Stimulated activated CD8-positive, alpha-beta memory T cell treated with anti-CD3 and anti-CD28 coated beads, Interleukin-15, amount 100 ng/mL, for 4 hours (primary cell): ENCODE measurements around the gene KDM4C.
"Not testable (repeated sequence)": the region's sequence is repeated elsewhere in the genome, so short reads cannot be mapped to it uniquely, and the experiment has no call there.

Experiments
- DNase-seq, 2 donors: peaks; one replicate each; pipeline ENCODE4 v3.0.0-alpha.2; 2020; ENCODE audit warnings: low read depth in 2 of 2

The KDM4C gene

DNA sequence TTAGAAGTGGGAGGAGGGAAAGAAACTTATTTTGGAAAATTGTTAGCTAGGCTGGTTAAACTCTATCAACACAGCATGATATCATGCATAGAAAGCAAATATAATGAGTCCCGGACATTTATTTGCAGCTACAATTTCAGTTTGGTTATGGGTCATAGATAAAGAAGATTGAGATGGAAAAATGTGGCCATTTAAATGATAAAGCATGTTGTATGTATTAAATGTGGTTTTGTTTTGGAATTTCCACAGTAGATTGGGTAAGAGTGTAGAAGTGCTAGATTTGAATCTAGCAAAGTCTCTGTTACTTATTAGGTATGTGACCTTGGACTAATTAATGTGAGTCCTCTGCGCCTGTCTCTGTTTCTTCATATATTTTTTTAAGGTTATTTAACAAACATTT lies 217.4 kb downstream of the KDM4C start:
- no peak for DNase-seq

DNA sequence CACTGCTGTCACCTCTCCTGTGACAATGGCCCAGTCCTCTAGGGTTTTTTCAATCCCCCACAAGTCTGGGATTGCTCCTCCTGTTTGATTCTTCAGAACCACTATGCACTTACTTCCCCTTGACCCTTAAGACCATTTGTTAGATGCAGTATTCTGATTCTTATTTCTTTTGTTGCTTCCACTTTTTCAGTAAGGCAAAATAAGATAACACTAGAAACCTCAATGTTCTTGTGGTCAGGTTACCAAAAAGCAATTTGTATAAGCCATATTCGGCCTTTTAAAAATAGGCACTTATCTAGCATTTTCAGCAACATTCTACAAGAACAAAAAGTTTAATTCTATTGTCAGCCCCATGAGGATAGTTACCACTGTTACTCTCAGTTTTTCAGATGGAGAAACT lies 220.0 kb downstream of the KDM4C start:
- DNase-seq, result no peak

DNA sequence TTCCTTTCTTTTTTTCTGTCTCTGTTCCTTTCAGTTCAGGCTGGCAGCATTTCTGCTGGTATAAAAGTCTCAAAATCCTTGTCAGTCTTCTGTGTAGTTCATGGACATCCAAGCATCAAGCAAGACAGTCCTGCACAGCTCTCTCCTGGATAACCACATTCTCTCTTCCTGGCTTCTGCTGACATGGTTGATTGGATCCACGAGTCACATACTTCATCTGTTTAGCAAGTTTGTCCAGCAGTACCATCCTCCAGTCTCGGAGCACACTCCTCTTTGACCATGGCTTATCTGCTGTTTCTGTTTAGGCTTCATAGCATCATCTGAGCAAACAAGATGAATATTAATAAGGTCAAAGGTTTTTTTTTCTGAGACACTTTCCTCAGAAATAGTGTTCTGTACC lies 220.8 kb downstream of the KDM4C start:
- no peak for DNase-seq

DNA sequence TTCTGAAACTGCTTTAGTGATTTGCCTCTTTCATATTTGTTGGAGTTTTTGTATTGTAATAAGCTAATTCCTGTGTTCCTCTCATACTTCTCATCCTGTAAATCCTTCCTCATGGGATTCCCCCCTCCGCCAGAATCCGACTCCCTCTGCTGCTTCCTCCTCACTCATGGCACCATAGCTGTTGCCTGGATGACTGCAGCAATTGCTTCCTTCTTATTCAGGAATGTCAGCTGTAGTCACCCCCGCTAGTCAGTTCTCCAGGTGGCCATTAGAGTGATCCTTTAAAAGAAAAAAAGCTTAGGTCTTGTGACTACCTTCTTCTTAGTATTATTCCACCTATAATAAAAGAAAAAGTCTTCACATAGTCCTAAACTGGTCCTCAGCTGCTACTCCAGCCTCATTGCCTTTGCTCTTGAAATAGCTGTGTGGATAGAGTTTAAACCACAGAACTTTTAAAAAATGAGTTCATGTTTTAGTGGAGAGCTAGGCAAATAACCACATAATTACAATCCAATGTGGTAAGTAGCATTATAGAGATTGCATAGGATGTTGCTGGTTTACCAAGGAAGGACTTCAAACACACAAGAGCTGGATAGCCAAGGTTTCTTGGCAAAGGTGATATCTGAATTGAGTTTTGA lies 227.3 kb downstream of the KDM4C start:
- no peak for DNase-seq

DNA sequence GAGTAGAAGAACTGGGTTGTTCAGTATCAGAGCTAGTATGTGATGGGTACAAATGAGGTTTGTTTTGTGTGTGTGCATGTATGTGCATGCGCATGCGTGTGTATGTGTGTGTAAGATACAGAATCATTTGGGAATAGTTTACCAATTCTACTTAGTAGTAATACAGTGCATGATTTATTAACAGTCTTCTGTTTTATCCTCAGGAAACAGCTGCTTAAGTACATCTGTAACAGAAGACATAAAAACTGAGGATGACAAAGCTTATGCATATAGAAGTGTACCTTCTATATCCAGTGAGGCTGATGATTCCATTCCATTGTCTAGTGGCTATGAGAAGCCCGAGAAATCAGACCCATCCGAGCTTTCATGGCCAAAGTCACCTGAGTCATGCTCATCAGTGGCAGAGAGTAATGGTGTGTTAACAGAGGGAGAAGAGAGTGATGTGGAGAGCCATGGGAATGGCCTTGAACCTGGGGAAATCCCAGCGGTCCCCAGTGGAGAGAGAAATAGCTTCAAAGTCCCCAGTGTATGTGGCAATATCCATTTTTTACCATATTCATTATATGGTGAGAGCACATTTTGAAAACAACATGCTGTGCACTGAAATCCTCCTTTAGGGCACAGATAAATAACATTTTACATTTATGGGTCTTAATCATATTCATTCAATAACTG lies 228.5 kb downstream of the KDM4C start:
- DNase-seq, result no peak

DNA sequence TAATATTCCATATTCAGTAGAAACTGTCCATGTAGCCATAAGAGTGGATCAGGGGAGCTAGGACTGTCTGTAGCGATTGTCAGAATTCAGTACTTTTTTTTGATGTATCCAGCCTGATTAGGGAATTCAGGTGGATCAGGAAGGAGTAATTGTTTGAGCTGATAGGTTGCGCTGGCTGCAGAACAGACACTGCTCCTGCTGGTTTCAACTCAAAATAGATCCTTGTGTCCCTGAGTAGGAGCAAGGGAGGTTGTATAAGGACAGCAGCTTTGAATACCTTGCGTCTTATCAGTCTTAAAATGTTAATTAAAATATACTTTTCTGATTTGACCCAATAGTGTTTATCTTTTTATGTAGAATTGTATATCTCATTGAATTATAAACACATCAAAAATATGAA lies 229.6 kb downstream of the KDM4C start:
- no peak for DNase-seq

DNA sequence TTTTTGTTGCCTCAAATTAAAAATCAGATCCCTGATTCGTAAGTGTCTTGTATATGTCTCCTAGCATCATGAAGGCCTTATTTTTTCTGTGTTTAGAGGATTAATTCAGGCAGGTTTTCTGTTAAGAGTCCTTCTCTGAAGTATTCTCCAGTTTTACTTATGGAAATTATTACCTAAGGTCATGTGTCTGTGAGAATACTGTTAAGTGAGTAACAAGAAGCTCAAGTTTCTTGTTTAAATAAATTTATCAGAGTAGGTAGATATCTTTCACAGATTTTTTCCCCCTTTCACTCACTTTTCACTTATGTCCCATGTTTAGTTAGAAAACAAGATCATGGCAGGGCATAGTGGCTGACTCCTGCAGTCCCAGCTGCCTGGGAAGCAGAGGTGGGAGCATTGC lies 233.6 kb downstream of the KDM4C start:
- DNase-seq, result no peak

DNA sequence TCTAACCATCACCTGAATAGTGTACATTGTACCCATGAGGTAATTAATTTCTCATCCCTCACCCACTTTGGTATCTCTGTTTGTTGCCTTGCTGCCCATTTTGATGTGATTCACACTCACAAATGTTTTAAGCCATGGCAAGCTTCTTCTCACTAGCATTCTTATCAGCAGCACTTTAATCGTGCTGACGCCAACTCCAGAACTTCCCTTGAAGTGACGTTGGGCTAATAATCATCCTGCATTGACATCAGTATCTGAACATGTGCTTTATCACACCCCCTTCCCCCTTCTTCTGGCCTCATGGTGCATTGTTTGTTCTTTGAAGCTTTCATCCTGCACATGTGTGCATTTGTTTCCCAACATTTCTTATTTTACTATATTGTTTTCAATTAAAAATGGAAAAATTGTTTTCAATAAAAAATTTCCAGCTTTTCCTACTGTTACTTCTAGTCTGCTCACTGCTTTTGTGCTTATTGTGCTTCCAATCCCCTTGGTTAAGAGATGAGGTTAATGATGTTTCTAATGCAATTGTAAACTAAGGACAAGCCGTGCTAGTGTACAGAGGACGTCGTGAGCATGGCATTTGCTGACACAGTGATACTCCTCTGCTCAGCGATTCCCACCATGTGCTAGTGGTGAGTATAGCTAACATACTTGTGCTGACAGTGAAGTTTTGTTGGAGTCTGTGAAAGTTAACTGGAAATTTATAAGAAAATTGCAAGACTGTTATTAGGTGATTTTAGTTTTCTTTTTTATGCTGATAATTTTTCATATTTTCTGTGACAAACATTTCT lies 238.5 kb downstream of the KDM4C start:
- no peak for DNase-seq

DNA sequence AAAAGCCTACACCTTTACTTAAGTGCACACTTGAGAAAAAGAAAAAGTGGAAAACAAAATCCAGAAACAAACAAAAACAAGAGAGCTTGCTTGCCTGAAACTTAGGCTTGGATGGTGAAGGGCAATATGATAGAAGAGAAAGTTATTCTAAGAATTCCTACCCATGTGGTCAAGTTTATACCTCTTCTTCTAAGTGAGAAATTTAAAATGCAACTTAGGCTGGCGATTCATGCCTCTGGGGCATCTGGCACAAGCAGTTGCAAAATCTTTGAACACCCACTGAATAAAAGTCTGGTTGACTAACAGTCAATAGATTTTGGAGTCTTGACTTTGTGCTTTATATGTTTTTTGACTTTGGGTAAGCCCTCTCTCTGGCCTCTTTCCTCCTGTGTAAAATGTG lies 239.6 kb downstream of the KDM4C start:
- DNase-seq, result no peak

DNA sequence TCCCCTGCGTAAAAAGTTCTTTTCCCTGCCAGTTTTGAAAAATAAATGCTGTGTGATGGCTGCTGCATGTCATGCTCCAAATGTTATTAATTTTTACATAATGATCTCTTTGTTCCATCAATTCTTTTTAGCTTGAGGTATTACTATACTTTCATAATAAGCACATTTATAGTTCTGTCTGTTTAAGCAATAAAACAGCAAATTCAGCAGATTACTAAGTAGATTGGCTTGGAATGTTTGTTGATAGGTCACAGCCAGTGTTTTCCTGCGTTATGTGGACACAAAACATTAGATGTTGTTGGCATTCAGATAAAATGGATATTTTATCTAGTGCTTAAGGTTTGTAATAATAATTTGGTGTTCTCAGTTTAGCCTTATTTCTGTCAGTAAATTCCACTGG lies 242.0 kb downstream of the KDM4C start:
- DNase-seq, result no peak

DNA sequence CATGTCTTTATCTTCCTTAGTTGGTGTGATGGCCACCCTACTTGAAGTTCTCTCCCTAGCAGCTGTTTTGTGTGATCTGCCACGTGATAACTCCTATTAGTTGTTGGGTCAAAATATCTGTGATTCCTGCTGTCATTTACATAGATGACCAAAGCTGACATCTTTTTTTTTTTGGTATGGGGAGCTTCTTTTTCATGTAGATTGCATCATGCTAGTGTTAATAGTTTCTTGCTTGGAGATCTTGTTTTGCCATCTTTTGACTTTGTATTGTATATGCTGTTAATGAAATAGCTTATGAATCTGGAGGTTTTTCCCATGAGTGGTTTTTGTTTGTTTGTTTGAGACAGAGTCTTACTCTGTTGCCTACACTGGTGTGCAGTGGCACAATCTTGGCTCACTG lies 243.8 kb downstream of the KDM4C start:
- no peak for DNase-seq

DNA sequence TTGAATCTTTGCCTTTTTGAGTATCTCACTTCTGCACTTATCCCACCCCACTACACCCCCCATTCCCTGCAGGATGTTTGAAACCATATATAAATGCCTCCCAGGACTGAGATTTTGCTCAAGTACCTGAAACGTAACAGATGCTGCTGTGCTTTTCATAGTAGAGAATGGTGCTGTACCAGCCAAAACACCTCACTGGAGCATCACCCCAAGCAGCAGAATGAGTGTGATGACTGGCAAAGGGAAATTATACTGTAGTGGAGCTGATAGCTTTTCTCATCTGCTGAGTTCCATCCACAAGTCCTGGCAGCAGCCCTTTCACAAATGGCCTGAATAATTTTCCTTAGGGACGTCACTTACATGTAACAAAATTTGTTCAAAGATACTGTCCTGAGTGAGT lies 246.1 kb downstream of the KDM4C start:
- no peak for DNase-seq

DNA sequence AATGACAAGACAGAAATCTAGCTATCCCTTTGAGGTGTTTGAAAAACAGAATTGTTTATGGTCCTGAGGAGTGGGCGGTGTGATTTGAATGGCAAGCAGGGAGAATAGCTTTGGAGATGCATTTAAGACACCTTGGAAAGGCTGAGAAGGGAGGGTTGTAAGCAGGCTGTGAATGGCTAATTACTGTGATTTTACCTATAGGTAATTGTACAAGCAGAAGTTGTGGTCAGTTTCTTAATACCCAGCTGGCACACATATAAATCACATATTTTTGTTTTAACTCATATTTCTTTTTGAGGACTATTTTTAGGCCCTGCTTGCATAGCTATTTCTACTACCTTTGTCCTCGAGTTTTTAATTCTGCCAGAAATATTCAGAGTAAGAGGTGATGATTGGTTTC lies 248.6 kb downstream of the KDM4C start:
- no peak for DNase-seq

DNA sequence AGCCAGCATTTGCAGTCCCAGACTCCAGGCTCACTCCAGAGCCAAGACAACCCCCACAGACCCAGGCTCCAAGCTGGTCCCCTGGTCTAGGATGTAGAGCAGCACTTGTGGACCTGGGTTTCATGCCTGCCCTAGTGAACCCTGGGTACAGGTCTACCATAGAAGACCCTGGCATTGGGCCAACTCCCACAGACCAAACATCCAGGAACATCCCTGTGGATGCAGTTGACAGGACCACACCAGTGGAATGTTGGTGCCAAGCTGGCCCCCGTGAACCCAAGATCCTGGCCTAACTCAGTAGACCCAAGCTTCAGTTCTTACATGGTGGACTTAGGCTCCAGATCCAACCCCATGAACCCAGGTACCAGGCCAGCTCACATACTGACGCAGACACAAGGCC lies 250.6 kb downstream of the KDM4C start:
- DNase-seq, result no peak

DNA sequence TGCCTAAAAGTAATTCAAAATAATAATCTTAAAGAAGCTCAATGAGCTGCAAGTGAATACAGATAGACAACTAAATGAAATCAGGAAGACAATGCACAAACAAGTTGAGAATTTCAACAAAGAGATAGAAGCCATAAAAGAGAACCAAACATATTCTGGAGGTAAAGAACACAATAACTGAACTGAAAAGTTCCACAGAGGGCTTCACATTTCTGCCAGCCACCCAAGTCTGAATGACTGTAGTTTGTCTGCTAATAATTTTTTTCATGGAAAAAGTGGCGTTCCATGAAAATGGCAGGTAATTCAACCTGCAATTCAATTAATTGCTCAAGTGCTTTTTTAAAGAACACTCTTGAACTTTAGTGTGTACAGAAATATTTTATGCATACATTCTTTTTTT lies 251.3 kb downstream of the KDM4C start:
- DNase-seq, result no peak

DNA sequence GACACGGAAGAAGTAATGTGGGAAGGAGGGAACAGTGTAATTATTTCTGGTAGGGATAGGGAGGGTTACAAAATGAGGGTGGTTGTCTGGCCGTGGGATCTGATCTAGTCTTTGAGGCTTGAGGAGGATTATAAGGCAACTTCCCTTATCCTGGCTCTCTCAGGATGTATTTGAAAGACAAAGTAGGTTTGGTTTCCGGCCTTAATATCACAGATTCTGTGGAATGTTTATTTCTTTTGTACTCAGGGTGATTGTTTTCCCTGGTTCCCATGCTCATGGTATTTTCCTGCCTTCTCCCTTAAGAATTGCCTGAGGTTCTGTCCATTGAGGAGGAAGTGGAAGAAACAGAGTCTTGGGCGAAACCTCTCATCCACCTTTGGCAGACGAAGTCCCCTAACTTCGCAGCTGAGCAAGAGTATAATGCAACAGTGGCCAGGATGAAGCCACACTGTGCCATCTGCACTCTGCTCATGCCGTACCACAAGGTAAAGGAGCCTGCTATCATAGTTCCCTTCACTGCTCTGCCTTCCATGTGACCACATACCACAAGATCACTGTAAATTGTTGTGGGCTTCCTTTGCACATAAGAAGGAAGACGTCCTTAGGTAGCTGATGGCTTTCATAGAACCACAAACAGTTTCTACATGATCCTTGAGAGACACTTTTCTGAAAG lies 253.8 kb downstream of the KDM4C start:
- no peak for DNase-seq

DNA sequence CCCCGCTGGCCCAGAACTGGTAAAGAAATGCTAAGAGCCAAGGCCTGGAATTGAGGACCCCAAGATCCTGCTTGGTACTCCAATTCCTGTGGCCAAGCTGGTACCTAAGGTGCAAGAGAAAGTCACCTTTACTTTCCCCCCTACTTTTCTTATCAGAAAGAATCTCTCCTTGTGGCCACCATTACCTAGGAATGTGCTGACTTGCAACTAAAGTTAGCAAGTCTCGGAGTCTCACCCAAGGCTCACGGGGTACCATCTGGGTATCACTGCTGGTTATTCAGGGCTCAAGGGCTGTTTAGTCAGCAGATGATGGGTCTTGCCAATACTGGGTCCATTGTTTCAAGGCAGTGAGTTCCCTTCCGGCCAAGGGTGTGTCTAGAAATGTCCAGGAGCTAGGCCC lies 270.2 kb downstream of the KDM4C start:
- no peak for DNase-seq

DNA sequence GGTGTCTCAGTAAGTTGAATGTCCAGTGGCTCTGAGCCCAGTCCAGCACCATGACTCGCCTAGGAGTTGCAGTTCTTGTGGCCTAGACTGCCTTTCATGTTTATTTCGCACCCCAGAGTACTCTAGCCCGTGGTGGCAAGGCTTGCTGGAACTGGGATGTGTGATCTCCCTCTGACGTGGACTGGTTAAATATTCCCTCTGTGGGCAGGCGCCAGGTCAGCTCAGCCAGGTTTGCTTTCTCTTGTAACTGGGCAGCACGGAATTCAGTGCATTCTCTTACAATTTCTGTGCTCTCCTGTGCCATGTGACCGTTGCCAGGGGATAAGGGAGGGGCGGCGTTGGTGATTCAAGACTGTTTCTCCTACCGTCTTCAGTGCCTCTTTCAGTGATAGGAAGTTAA lies 270.8 kb downstream of the KDM4C start:
- no peak for DNase-seq

DNA sequence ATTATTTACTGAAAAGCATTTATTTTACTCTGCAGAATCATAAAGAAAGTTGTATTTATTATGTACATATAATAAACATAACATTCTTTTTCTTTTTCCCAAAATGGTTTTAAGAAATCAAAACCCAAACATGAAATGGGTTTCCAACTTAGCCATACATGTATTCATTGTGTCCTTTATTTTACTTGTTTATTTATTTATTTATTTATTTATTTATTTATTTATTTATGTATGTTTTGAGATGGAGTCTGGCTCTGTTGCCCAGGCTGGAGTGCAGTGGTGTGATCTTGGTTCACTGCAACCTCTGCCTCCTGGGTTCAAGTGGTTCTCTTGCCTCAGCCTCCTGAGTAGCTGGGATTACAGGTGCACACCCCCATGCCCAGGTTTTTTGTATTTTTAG lies 273.2 kb downstream of the KDM4C start:
- not testable (repeated sequence) for DNase-seq

DNA sequence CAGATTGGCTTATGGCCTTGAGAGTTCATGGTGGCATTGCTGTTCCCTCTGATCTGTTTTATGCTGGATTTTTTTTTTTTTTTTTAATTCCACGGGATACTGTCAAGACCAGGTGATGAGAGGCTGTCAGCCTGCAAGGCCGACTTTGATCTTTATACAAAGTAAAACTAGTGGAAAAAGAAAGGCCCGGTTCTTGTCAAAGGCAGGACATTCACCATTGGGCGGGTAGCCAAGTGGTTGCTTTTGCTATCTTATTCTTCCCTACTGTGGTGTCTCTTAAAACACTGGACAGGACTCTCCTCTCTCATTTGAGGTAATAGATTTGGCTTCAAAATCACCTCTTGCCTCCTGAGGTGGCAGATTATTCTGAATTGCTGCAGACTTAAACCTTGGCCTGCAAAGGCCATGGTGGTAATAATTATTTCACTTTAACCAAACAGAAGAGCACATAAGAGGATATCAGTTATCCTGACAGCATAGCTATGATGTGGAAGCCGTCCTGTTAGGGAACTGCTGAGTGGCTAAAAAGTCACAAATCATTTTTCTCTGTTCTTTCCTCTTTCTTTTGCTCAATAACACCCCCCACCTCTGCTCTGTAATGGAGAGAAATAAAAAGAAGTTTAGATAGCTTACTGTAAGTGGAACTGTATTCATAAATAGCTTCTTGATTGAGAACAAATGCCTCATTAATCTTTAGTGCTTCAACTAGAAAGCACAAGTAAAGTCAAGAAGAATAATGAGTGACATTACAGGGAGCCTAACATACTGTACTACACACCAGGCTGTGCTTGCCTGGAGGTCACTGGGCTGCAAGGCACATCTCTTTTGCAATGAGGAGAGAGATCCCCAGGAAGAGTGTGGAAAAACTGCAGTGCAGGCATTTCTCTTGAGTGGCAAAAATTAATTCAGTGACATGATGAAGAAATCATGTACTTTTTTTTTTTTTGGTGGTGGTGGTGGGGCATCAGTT lies 275.6 kb downstream of the KDM4C start:
- no peak for DNase-seq

DNA sequence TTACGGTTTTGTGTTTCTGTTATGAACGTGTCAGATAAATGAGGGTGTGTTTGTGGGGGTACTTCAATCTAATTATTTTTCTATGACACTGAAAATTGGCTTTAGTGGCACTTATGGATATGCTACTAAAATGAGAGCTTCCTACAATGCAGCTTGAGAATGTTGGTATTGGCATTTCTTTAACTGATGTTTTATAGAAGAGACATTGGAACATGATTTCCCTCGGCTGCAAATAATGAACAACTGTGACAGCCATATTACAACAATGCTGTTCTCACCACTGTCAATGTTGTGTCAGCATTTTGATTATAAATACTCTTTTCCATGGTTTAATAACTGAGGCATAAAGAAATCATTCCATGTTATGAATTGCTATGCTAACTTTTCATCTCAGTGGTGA lies 279.4 kb downstream of the KDM4C start:
- no peak for DNase-seq
